ENCODE measurements around the gene C10orf90. TPM values are rescaled to one million over a fixed set of nuclear protein-coding genes. Genes with fewer than 3 reads are reported as not detected.

The C10orf90 gene
- total RNA-seq, 1 donor from 2014 or later: not detected

GRCh38 chr10:126475074-126475691 lies 195.3 kb downstream of the C10orf90 start:
- H3K27me3 ChIP-seq: peaks cover 6% of the 10 kb centered on the region
- H3K4me3 ChIP-seq: no peak overlapping the region
- ATAC-seq (no peak), DNase-seq (no peak)
- no peaks in the 10 kb centered on the region for H3K9me3 ChIP-seq
- intact Hi-C loops (cut with DNase I): no loop called here
- no peak for TF ChIP-seq CTCF (IDR thresholded peaks at IDR 0.05)
- H3K27ac ChIP-seq: no peak overlapping the region
- H3K36me3 ChIP-seq: no peaks in the 10 kb centered on the region
- no peaks in the 10 kb centered on the region for H3K4me1 ChIP-seq

DNA sequence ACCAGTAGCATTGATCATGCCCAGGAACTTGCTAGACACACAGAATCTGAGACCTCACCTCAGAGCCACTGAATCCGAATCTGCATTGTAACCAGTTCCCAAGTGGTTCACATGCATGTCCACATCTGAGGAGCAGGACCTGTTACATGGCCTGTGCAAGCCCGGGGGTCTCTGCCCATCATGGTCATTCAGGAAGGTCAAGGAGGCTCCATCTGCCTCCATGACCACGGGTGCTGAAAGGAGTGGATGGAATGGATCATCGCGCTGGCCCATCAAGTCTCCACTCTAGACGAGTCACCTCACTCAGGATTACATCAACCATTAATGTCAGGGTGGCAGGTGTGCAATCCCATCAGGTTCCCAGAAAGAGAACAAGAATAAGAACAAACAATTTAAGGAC lies 196.5 kb downstream of the C10orf90 start:
- Histone ChIP-seq H3K9me3 (no peaks in the 10 kb centered on the region), H3K36me3 (no peaks in the 10 kb centered on the region), H3K27ac (no peak overlapping the region), H3K4me3 (no peak overlapping the region), H3K27me3 (peaks cover 6% of the 10 kb centered on the region), H3K4me1 (no peaks in the 10 kb centered on the region)
- intact Hi-C loops (cut with DNase I): no loop called here
- ATAC-seq: no peak
- DNase-seq: no peak
- no peak for TF ChIP-seq CTCF (IDR thresholded peaks at IDR 0.05)

- H3K27ac ChIP-seq: no peak overlapping the region
- no peak overlapping the region for H3K4me3 ChIP-seq
- no peaks in the 10 kb centered on the region for H3K9me3 ChIP-seq
- no peaks in the 10 kb centered on the region for H3K4me1 ChIP-seq
- ATAC-seq: no peak
- intact Hi-C loops (cut with DNase I): no loop called here
- no peak for TF ChIP-seq CTCF (IDR thresholded peaks at IDR 0.05)
- H3K27me3 ChIP-seq: peaks cover 6% of the 10 kb centered on the region
- no peaks in the 10 kb centered on the region for H3K36me3 ChIP-seq
- no peak for DNase-seq
Observed at GRCh38 chr10:126470991-126471390, 199.5 kb downstream of the C10orf90 start.

DNA sequence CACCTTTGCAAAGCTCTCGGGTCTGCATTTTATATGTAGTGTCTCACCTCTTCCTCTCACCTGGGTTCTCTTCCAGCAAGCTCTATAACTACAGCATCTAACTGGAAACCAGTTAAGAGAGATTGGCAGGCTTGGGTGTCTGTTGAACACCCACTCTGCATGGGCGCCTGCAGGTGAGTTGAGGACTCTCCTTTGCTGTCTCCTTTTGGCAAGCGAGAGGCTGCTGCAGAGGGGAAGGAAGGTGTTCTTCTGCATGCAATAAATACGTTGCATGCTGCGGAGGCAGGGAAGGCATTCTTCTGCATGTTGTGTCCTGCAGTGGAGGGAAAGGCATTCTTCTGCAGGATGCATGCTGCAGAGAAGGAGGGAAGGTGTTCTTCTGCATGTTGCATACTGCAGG lies 200.8 kb downstream of the C10orf90 start:
- no peak for TF ChIP-seq CTCF (IDR thresholded peaks at IDR 0.05)
- H3K27me3 ChIP-seq: peaks cover 6% of the 10 kb centered on the region
- no peaks in the 10 kb centered on the region for H3K36me3 ChIP-seq
- H3K4me1 ChIP-seq: no peaks in the 10 kb centered on the region
- no peaks in the 10 kb centered on the region for H3K9me3 ChIP-seq
- no peak for ATAC-seq
- no peak for DNase-seq
- H3K27ac ChIP-seq: no peak overlapping the region
- H3K4me3 ChIP-seq: no peak overlapping the region
- intact Hi-C loops (cut with DNase I): no loop called here

GRCh38 chr10:126468876-126469643 lies 201.4 kb downstream of the C10orf90 start:
- ATAC-seq (no peak), DNase-seq (no peak)
- H3K4me3 ChIP-seq: no peak overlapping the region
- H3K4me1 ChIP-seq: no peaks in the 10 kb centered on the region
- H3K27me3 ChIP-seq: peaks cover 6% of the 10 kb centered on the region
- H3K9me3 ChIP-seq: no peaks in the 10 kb centered on the region
- no peaks in the 10 kb centered on the region for H3K36me3 ChIP-seq
- H3K27ac ChIP-seq: no peak overlapping the region
- TF ChIP-seq CTCF (IDR thresholded peaks at IDR 0.05): no peak
- intact Hi-C loops (cut with DNase I): no loop called here
